Activated CD8-positive, alpha-beta memory T cell treated with anti-CD3 and anti-CD28 coated beads, Interleukin-2, amount 10 ng/mL, durations not matched to agents 7 days and 5 days (primary cell): Measurements from ENCODE around the gene COL1A1. TPM values are rescaled to one million over a fixed set of nuclear protein-coding genes. Genes with fewer than 3 reads are reported as not detected.

ENCODE experiments used
- ATAC-seq: fragments of 150-1000 bp; cut with Tn5 transposase; one replicate; pipeline ENCODE4 v1.10.0; 2021; ENCODE audit warnings: moderate library complexity
- CTCF ChIA-PET: fragments of 350-600 bp; sonication (Branson Sonifier 250); formaldehyde crosslinking; loops from one replicate; lab custom pipeline; 2021; ENCODE audit warnings: antibody characterized with exemption; lab: Charles Lee
- DNase-seq: peaks from one replicate; pipeline ENCODE4 v3.0.0-alpha.2; 2020
- H3K27ac Mint-ChIP-seq: one replicate; pipeline ENCODE4 v1.8.0; 2021; ENCODE audit warnings: mild to moderate bottlenecking, mixed read lengths
- H3K27me3 Mint-ChIP-seq: one replicate; pipeline ENCODE4 v1.8.0; 2021; ENCODE audit warnings: mixed read lengths
- H3K36me3 Mint-ChIP-seq: one replicate; pipeline ENCODE4 v1.8.0; 2021; ENCODE audit warnings: mild to moderate bottlenecking, mixed read lengths
- H3K4me1 Mint-ChIP-seq: one replicate; pipeline ENCODE4 v1.8.0; 2021; ENCODE audit warnings: mixed read lengths
- H3K4me3 Mint-ChIP-seq: one replicate; pipeline ENCODE4 v1.8.0; 2021; ENCODE audit warnings: mild to moderate bottlenecking, moderate library complexity, mixed read lengths
- H3K9me3 Mint-ChIP-seq: one replicate; pipeline ENCODE4 v1.8.0; 2022; ENCODE audit warnings: low read depth, mixed read lengths
- total RNA-seq, 2 experiments: library from RNA; stranded (reverse); gene quantifications; one replicate each; pipeline ENCODE4 v1.2.3, GENCODE V29; 2021

The COL1A1 gene
- 1 to 10 TPM in 1 of 2 experiments, under 1 TPM in 1; 0.67 to 1.6 TPM for total RNA-seq

DNA sequence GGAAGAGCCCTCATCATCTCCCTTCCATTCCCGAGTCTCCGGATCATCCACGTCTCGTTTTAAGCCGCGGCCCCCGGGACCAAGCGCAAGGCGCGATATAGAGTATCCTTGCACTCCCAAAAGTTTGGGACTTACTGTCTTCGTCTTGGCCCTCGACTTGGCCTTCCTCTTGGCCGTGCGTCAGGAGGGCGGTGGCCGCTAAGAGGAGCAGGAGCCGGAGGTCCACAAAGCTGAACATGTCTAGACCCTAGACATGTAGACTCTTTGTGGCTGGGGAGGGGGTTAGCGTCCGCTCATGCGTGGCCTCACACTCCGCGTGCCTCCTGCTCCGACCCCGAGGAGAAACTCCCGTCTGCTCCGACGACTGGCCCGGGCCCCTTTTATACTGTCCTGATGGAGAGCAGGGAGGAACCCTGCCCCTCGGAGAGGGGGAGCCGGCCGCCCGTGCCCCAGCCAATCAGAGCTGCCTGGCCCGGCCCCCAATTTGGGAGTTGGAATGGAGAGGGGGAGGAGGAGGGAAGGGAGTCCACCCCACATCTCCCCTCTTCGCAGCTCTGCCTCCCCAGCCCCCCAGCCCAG lies at the start of gene COL1A1:
Gene COL1A1, minus strand, starts transcription at position 356 of the 579 bp plus-strand sequence. Its CDS starts 118 bp downstream, at position 238.
- Mint-ChIP-seq H3K4me1 (peaks cover 13% of the 10 kb centered on the region), H3K27me3 (peaks cover 65% of the 10 kb centered on the region), H3K27ac (no peak within 1 kb of the TSS), H3K9me3 (no peaks in the 10 kb centered on the region), H3K4me3 (peak within 1 kb of the TSS; percentile 61), H3K36me3 (no peaks in the 10 kb centered on the region)
- no peak for DNase-seq
- ATAC-seq = no peak
- CTCF ChIA-PET = interaction anchor here (0.7 to 7.7 kb wide), 33 partner anchors 9 to 308 kb away, joined by 3 to 244 read pairs (median 7); partner anchors contain the start of genes LRRC59, PPP1R9B and TMEM92

DNA sequence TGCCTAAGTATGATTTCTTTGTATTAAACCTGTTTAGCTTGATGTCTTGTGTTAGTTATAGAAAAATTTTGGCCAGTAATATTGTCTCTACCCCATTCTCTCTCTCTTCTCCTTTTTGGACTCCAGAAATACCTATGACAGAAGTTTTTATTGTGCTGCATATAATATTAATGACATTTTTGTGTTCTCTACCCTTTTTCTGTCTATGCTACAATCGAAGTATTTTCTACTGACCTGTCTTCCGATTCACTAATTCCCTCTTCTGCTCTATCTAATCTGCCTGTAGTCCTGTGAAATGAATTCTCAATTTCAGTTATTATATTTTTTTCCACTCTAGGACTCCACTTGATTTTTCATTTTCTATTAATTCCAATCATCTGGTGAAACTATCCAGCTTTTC lies 46.8 kb upstream of the COL1A1 start:
- peaks cover 35% of the 10 kb centered on the region for H3K27me3 Mint-ChIP-seq
- CTCF ChIA-PET = no interaction called here

DNA sequence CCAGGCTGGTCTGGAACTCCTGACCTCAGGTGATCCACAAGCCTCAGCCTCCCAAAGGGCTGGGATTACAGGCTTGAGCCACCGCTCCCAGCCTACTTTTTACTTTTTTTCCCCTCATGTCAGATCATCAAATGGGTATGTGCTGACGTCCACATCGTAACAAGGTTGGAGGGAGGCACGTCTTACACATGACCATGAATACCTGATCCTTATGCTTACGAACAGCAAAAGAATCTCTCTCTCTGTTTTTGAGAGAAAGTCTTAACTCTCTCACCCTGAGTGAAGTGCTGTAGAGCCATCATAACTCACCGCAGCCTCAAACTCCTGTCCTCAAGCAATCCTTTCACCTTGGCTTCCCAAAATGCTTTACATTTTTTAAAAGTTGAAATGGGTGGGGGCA lies 43.3 kb upstream of the COL1A1 start:
- Mint-ChIP-seq H3K27me3 (peaks cover 42% of the 10 kb centered on the region), H3K4me3 (no peak overlapping the region), H3K9me3 (peaks cover 9% of the 10 kb centered on the region), H3K36me3 (peaks cover 4% of the 10 kb centered on the region), H3K4me1 (no peaks in the 10 kb centered on the region), H3K27ac (no peak overlapping the region)
- no peak for DNase-seq
- CTCF ChIA-PET = no interaction called here
- no peak for ATAC-seq

More for the DNA sequence above, 46.8 kb upstream of the COL1A1 start:
- Mint-ChIP-seq H3K4me3 (no peak overlapping the region), H3K4me1 (no peaks in the 10 kb centered on the region), H3K27ac (no peak overlapping the region), H3K9me3 (peaks cover 9% of the 10 kb centered on the region), H3K36me3 (peaks cover 4% of the 10 kb centered on the region)
- no peak for DNase-seq
- ATAC-seq = no peak

DNA sequence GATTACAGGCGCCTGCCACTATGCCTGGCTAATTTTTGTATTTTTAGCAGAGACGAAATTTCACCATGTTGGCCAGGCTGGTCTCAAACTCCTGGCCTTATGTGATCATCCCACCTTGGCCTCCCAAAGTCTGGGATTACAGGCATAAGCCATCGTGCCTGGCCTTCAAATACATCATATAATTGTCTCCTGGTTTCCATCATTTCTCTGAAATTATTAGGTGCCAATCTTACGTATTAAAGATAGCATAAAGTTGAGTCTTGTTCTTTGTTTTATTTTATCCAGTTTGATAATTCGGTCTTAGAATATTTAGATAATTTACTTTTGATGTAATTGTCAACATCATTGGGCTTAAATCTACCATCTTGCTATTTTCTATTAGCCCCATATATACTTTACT lies 40.0 kb upstream of the COL1A1 start:
- H3K4me1 Mint-ChIP-seq = no peaks in the 10 kb centered on the region
- no peak overlapping the region for H3K27ac Mint-ChIP-seq
- H3K27me3 Mint-ChIP-seq = peaks cover 42% of the 10 kb centered on the region
- no peak overlapping the region for H3K4me3 Mint-ChIP-seq
- DNase-seq (no peak), ATAC-seq (no peak)
- CTCF ChIA-PET = interaction anchor here (1.4 kb wide), 1 partner anchor 41 kb away, joined by 4 read pairs; no protein-coding TSS in a partner anchor
- no peaks in the 10 kb centered on the region for H3K36me3 Mint-ChIP-seq
- no peaks in the 10 kb centered on the region for H3K9me3 Mint-ChIP-seq

DNA sequence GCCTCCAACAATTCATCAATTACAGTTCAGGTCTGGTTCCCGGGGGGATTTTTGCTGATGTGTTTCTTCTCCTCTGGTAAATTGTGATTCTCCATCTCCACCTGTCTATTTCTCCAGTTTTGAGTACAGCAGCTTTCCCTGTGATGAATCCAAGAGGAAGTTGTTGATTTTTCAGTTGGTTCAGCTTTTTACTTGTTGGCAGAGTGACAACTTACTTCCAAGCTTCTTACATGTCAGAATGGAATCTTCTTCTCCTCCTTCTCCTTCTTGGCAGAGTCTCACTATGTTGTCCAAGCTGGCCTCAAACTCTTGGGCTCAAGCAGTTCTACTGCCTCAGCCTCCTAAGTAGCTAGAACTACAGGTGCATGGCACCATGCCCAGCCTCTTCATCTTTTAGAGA lies 39.4 kb upstream of the COL1A1 start:
- no peak for ATAC-seq
- H3K27me3 Mint-ChIP-seq = peaks cover 43% of the 10 kb centered on the region
- no peaks in the 10 kb centered on the region for H3K9me3 Mint-ChIP-seq
- H3K4me3 Mint-ChIP-seq = no peak overlapping the region
- CTCF ChIA-PET = interaction anchor here (1.2 kb wide), 1 partner anchor 40 kb away, joined by 3 read pairs; the partner anchor contains the start of gene COL1A1
- no peaks in the 10 kb centered on the region for H3K4me1 Mint-ChIP-seq
- H3K36me3 Mint-ChIP-seq = no peaks in the 10 kb centered on the region
- no peak overlapping the region for H3K27ac Mint-ChIP-seq
- DNase-seq = no peak

DNA sequence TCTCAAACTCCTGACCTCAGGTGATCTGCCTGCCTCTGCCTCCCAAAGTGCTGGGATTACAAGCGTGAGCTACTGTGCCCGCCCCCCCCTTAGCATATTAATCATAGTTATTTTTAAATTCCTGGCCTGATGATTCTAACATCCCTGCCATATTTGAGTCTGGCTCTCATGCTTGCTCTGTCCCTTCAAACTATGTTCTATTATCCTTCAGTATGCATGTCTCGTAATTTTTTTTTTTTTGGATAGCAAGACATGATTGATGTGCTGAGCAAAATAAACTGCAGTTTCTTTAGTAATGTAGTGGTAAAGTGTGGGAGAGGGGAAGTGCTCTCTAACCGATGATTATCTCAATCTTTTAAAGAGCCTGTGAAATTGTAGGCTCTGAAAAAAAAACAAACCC lies 38.5 kb upstream of the COL1A1 start:
- DNase-seq = no peak
- no peaks in the 10 kb centered on the region for H3K9me3 Mint-ChIP-seq
- no peaks in the 10 kb centered on the region for H3K4me1 Mint-ChIP-seq
- no peaks in the 10 kb centered on the region for H3K36me3 Mint-ChIP-seq
- H3K27me3 Mint-ChIP-seq = peaks cover 51% of the 10 kb centered on the region
- no peak overlapping the region for H3K27ac Mint-ChIP-seq
- no peak overlapping the region for H3K4me3 Mint-ChIP-seq
- ATAC-seq = no peak
- CTCF ChIA-PET = interaction anchor here (1.2 kb wide), 1 partner anchor 39 kb away, joined by 3 read pairs; the partner anchor contains the start of gene COL1A1

DNA sequence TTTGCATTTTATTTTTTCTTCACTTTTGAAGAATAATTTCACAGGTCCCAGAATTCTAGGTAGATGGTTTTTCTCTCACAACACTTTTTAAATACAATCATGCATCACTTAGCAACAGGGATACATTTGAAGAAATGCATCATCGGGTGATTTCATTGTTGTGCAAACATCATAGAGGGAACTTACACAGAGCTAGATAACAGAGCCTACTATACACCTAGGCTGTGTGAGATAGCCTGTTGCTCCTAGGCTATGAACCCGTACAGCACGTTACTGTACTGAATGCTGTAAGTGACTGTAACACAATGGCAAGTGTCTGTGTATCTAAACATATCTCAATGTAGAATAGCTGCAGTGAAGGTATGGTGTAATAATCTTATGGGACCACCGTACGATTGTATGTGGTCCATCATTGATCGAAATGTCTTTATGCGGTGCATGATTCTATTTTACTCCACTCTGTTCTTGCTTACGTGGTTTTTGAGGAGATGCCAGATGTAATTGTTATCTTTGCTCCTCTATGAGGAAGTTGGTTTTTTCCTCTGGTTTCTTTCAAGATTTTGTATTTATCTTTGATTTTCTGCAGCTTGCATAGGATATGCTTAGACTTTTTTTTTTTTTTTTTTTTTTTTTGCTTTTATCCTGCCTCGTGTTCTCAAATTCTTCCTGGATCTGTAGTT lies 37.3 kb upstream of the COL1A1 start:
- no peak overlapping the region for H3K27ac Mint-ChIP-seq
- H3K4me3 Mint-ChIP-seq = no peak overlapping the region
- peaks cover 1% of the 10 kb centered on the region for H3K36me3 Mint-ChIP-seq
- H3K27me3 Mint-ChIP-seq = peaks cover 57% of the 10 kb centered on the region
- DNase-seq (no peak), ATAC-seq (no peak)
- H3K4me1 Mint-ChIP-seq = no peaks in the 10 kb centered on the region
- H3K9me3 Mint-ChIP-seq = no peaks in the 10 kb centered on the region
- CTCF ChIA-PET = no interaction called here

DNA sequence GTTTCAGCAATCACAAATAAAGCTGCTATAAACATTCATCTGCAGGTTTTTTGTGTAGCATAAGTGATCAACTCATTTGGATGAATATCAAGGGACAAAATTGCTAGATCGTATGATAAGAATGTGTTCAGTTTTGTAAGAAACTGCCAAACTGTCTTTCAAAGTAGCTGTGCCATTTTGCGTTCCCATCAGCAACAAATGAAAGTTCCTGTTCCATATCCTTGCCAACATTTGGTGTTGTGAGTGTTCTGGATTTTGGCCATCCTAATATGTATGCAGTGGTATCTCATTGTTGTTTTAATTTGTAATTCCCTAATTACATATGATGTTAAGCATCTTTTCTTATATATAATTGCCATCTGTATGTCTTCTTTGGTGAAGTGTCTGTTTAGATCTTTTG lies 36.5 kb upstream of the COL1A1 start:
- peaks cover 62% of the 10 kb centered on the region for H3K27me3 Mint-ChIP-seq
- H3K27ac Mint-ChIP-seq = no peak overlapping the region
- ATAC-seq = no peak
- CTCF ChIA-PET = no interaction called here
- no peaks in the 10 kb centered on the region for H3K4me1 Mint-ChIP-seq
- no peaks in the 10 kb centered on the region for H3K9me3 Mint-ChIP-seq
- no peak overlapping the region for H3K4me3 Mint-ChIP-seq
- DNase-seq = no peak
- peaks cover 1% of the 10 kb centered on the region for H3K36me3 Mint-ChIP-seq

DNA sequence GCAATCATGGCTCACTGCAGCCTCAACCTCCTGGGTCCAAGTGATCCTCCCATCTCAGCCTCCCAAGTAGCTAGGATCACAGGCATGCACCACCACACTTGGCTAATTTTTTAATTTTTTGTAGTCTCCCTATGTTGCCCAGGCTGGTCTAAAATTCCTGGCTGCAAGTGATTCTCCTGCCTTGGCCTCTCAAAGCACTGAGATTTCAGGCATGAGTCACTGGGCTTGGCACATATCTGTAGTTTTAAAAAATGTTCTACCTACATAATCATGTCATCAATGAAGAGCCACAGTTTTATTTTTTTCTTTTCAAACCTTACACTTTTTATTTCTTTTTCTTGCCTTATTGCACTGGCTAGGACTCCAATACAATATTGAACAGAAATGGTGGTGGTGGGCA lies 33.1 kb upstream of the COL1A1 start:
- DNase-seq (no peak), ATAC-seq (no peak)
- Mint-ChIP-seq H3K36me3 (peaks cover 1% of the 10 kb centered on the region), H3K27ac (no peak overlapping the region), H3K9me3 (no peaks in the 10 kb centered on the region), H3K4me1 (no peaks in the 10 kb centered on the region), H3K27me3 (peaks cover 59% of the 10 kb centered on the region), H3K4me3 (no peak overlapping the region)
- CTCF ChIA-PET = no interaction called here

DNA sequence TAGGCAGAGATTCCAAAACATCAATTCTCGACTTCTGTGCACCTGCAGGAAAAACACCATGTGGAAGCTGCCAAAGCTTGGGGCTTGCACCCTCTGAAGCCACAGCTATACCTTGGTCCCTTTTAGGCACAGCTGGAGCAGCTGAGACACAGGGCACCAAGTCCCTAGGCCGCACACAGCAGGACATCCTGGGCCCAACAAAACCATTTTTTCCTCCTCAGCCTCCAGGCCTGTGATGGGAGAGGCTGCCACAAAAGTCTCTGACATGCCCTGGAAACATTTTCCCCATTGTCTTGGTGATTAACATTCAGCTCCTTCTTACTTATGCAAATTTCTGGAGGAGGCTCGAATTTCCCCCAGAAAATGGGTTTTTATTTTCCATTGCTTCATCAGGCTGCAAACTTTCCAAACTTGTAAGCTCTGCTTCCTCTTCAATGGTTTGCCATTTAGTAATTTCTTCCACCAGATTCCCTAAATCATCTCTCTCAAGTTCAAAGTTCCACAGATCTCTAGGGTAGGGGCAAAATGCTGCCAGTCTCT lies 24.3 kb upstream of the COL1A1 start:
- CTCF ChIA-PET = interaction anchor here (1.1 kb wide), 1 partner anchor 26 kb away, joined by 3 read pairs; no protein-coding TSS in a partner anchor
- H3K27me3 Mint-ChIP-seq = peaks cover 10% of the 10 kb centered on the region
- H3K36me3 Mint-ChIP-seq = peaks cover 2% of the 10 kb centered on the region
- ATAC-seq = no peak
- H3K27ac Mint-ChIP-seq = no peak overlapping the region
- peaks cover 11% of the 10 kb centered on the region for H3K9me3 Mint-ChIP-seq
- no peak for DNase-seq
- H3K4me3 Mint-ChIP-seq = no peak overlapping the region
- peaks cover 9% of the 10 kb centered on the region for H3K4me1 Mint-ChIP-seq

DNA sequence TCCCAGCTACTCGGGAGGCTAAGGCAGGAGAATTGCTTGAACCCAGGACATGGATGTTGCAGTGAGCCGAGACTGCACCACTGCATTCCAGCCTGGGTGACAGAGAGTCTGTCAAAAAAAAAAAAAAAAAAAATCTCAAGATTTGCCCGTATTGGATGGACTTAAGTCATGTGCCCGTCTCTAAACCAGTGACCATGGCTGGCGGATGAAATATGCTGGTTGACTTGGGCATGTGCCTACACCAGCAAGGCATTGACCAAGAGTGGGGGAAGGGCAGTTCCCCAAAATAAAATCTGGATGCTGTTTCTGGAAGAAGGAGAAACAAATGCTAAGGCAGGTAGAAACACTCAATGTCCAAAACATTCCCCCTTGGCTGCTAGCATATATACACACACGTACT lies 21.5 kb upstream of the COL1A1 start:
- Mint-ChIP-seq H3K4me1 (peaks cover 9% of the 10 kb centered on the region), H3K9me3 (peaks cover 11% of the 10 kb centered on the region), H3K4me3 (no peak overlapping the region), H3K27ac (no peak overlapping the region), H3K36me3 (peaks cover 2% of the 10 kb centered on the region), H3K27me3 (peaks cover 29% of the 10 kb centered on the region)
- DNase-seq (no peak), ATAC-seq (no peak)
- CTCF ChIA-PET = interaction anchor here (0.9 to 5.4 kb wide), 3 partner anchors 22 to 93 kb away, joined by 3 to 38 read pairs (median 3); partner anchors contain the start of gene COL1A1

DNA sequence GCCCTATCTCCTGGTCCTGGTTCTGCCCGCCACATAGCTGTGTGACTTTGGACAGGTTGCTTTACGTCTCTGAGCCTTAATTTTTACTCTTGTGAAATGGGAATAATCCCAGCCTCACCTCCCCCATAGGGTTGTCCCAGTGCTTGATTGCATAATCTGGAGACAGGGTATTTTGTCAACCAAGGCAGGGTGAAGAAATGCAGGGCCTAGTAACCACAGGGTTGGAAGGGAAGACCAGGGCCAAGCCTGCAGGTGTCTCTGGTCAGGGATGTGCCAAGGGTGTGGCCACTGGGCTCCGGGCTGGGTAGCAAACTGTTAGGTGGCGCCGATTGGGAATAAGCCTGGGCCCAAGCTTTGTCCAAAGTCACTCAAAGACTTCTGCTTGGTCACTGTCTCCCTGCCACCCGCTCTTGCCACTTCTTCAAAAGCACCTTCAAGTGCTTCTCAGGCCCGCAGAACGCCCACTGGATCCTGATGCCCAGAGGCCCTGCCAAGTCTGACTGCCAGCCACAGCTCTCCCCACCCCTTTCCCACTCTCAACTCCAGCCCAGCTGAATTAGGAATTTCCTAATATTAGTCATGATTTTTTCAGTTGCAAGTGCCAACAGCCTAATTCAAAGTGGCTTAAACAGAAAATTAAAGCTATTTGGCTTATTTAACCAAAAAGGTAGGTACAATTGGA lies 20.6 kb upstream of the COL1A1 start:
- CTCF ChIA-PET = interaction anchor here (0.9 to 5.4 kb wide), 4 partner anchors 9 to 94 kb away, joined by 3 to 38 read pairs (median 4); partner anchors contain the start of gene COL1A1
- Mint-ChIP-seq H3K36me3 (peaks cover 2% of the 10 kb centered on the region), H3K27me3 (peaks cover 35% of the 10 kb centered on the region)

DNA sequence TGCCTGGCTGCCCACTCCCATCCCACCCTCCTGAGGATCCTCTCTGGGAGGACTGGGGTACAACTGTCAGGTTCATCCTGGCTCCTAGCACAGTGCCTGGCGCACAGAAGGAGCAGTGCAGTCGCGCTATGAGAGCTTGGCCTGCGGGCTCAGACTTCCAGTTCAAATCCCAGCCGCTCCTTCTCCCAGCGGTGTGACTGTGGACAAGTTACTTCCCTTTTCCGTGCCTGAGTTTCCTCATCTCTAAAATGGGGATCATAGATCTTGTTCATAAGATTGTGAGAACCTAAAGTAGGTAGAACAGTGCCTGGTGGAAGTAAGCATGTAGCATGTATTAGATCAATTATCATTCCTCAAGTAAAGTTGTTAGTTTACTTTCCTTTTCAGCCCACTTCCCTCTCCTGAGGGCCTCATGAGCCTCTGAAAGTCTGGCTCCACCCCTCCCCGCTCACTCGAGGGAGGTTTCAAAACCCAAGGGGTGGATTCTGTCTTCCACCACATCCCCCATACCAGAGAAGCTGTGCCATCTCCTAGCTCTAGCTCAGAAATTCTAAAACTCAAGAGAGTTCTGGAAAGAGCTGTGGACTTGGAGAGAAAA lies 19.9 kb upstream of the COL1A1 start:
- DNase-seq (peak; percentile 62), ATAC-seq (peak; percentile 72)
- Mint-ChIP-seq H3K27ac (no peak overlapping the region), H3K4me3 (no peak overlapping the region), H3K9me3 (peaks cover 7% of the 10 kb centered on the region), H3K27me3 (peaks cover 36% of the 10 kb centered on the region), H3K4me1 (peaks cover 9% of the 10 kb centered on the region), H3K36me3 (peaks cover 2% of the 10 kb centered on the region)
- CTCF ChIA-PET = interaction anchor here (1.3 to 5.4 kb wide), 4 partner anchors 8 to 54 kb away, joined by 3 to 38 read pairs (median 4); partner anchors contain the start of gene COL1A1

More for the DNA sequence above, 20.6 kb upstream of the COL1A1 start:
- DNase-seq (no peak), ATAC-seq (no peak)
- H3K4me1 Mint-ChIP-seq = peaks cover 9% of the 10 kb centered on the region
- H3K9me3 Mint-ChIP-seq = peaks cover 8% of the 10 kb centered on the region
- no peak overlapping the region for H3K4me3 Mint-ChIP-seq
- H3K27ac Mint-ChIP-seq = no peak overlapping the region
